HS-27A (cell line): ENCODE results near the gene ERH.
"Not testable (repeated sequence)": the region's sequence is repeated elsewhere in the genome, so short reads cannot be mapped to it uniquely, and the experiment has no call there.

Experiments
- DNase-seq: peaks from one replicate; pipeline ENCODE4 v3.0.0-alpha.2; 2012; ENCODE audit warnings: low read depth, missing footprints

Gene ERH

GRCh38 chr14:69395929-69396328 lies 2.2 kb downstream of the ERH start:
- no peak for DNase-seq

GRCh38 chr14:69392481-69392880 lies 5.6 kb downstream of the ERH start:
- no peak for DNase-seq

- DNase-seq: not testable (repeated sequence)
These were observed 6.7 kb downstream of the ERH start for GRCh38 chr14:69391400-69391799.

- no peak for DNase-seq
These were observed 10.8 kb downstream of the ERH start for GRCh38 chr14:69387311-69387710.

GRCh38 chr14:69378274-69378673 lies 19.8 kb downstream of the ERH start:
- no peak for DNase-seq

GRCh38 chr14:69376439-69376838 lies 21.7 kb downstream of the ERH start:
- no peak for DNase-seq

- no peak for DNase-seq
These were observed 22.4 kb downstream of the ERH start for GRCh38 chr14:69375722-69376121.

GRCh38 chr14:69375182-69375581 lies 22.9 kb downstream of the ERH start:
- DNase-seq: no peak

GRCh38 chr14:69374235-69374634 lies 23.9 kb downstream of the ERH start:
- DNase-seq: no peak

GRCh38 chr14:69373104-69373503 lies 25.0 kb downstream of the ERH start:
- DNase-seq: no peak

GRCh38 chr14:69372146-69372545 lies 26.0 kb downstream of the ERH start:
- no peak for DNase-seq

- no peak for DNase-seq
These were observed 28.0 kb downstream of the ERH start for GRCh38 chr14:69370061-69370460.

- DNase-seq: no peak
These were observed 29.7 kb downstream of the ERH start for GRCh38 chr14:69368381-69368780.

GRCh38 chr14:69366761-69367160 lies 31.3 kb downstream of the ERH start:
- no peak for DNase-seq

GRCh38 chr14:69366069-69366468 lies 32.0 kb downstream of the ERH start:
- DNase-seq: no peak

- no peak for DNase-seq
These were observed 33.7 kb downstream of the ERH start for GRCh38 chr14:69364378-69364777.

GRCh38 chr14:69363964-69364363 lies 34.1 kb downstream of the ERH start:
- no peak for DNase-seq

GRCh38 chr14:69363055-69363454 lies 35.0 kb downstream of the ERH start:
- DNase-seq: no peak

GRCh38 chr14:69360438-69361108 lies 37.5 kb downstream of the ERH start:
- DNase-seq: no peak

GRCh38 chr14:69358966-69359365 lies 39.1 kb downstream of the ERH start:
- DNase-seq: no peak

- DNase-seq: no peak
These were observed 39.7 kb downstream of the ERH start for GRCh38 chr14:69358233-69358963.

- no peak for DNase-seq
These were observed 40.4 kb downstream of the ERH start for GRCh38 chr14:69357544-69358200.

GRCh38 chr14:69356903-69357543 lies 41.1 kb downstream of the ERH start:
- DNase-seq: no peak
